Activated effector memory CD4-positive, alpha-beta T cell treated with anti-CD3 and anti-CD28 coated beads, Interleukin-2, amount 50 U/mL, for 16 hours (primary cell): ENCODE data around the gene MRPL41.
A peak's percentile ranks its signal among the peaks of the same experiment; 100 is the strongest.
"Not testable (repeated sequence)": the region's sequence is repeated elsewhere in the genome, so short reads cannot be mapped to it uniquely, and the experiment has no call there.

ENCODE experiments used
- DNase-seq: peaks from one replicate; pipeline ENCODE4 v3.0.0-alpha.2; 2020

The MRPL41 gene

DNA sequence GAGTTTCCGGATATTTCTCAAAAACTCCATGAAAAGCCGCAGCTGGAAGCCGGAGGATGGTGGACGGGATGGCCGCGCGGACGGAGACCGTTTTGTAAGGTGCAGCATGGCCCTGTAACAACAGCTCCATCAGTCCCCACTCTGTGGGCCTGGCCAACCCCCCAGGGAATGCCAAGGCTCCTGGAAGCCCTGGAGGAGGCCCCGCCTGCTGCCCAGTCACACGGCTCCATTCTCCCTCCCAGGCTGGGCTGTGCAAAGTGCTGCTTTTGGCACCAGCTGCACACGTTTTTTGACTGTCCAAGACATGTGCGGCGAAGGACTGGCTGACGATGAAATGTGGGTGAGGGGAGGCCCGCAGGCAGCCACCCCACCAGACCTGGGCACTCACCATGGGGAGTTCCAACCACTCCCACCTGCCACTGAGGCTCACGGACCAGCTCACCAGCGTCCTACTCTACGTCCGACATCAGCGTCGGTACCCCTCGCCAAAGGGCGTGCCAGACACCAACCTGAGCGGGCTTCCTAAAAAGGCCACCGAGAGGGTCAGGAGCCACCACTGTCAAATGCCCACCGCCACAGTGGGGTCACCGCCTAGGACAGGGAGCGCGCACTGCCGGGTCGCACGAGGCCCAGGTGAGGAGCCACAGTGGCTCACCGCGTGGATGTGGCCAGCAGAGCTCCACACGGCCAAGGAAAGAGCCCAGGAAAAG, 28.8 kb upstream of the MRPL41 start:
- DNase-seq: no peak

DNA sequence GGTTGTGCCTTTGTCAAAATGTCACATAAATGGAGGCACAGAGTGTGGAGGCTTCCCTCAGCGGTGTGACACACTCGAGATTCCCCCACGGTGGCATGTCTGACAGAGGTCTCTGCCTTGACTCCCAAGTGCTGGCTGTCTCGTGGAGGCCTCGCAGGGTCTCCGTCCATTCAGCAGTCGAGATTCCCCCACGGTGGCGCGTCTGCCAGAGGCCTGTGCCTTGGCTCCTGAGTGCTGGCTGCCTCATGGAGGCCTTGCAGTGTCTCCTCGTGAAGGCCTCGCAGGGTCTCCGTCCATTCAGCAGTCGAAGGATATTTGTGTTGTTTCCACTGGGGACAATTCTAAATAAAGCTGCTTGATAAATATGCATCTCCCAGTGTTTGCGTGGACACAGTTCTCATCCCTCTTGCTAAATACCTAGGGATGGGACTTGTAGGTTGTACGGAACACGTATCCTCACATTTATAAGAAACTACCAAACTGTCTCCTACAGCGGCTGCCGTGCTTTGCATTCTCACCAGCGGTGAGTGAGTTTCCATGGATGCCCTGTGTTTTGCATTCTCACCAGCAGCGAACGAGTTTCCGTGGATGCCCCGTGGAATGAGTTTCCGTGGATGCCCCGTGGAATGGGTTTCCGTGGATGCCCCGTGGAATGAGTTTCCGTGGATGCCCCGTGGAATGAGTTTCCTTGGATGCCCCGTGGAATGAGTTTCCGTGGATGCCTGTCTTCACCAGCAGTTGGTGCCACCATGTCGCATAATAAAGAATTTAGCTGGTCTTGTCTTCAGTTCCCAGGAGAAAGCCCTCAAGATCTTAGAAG, 27.3 kb upstream of the MRPL41 start:
- DNase-seq: no peak

DNA sequence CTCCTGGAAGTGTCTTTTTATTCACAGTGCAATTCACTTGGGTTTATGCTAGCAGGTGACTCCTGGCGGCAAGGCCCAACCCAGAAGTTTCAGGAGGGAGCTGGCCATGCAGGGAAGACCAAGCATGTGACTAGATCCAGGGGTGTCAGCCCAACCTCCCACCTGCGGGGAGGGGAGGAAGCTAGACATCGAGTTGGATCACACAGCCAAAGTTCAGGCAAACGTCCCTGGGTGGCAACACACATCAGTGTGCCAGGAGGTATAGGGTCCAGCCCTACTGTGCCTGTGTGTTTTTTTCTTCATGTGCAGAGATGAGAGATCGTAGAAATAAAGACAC, 26.7 kb upstream of the MRPL41 start:
- DNase-seq: no peak

DNA sequence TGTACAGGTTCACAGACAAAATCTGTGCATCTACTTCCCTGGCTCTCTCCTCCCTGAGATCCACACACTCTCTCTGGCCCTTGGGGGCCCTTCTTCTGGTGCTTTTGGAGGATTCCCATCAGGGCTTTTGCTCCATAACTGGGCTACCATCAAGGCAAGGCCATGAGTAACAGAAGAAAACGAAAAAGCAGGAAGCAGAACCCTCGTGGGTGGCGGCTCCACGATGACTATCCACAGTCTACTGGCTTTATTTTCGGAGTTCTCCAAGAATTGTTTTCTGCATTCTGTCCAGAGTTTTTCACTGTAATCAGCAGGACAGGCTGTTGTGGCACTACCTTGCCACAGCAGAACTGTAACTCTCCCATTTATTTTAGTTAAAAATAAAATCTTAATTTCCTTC, 21.3 kb upstream of the MRPL41 start:
- DNase-seq: no peak

DNA sequence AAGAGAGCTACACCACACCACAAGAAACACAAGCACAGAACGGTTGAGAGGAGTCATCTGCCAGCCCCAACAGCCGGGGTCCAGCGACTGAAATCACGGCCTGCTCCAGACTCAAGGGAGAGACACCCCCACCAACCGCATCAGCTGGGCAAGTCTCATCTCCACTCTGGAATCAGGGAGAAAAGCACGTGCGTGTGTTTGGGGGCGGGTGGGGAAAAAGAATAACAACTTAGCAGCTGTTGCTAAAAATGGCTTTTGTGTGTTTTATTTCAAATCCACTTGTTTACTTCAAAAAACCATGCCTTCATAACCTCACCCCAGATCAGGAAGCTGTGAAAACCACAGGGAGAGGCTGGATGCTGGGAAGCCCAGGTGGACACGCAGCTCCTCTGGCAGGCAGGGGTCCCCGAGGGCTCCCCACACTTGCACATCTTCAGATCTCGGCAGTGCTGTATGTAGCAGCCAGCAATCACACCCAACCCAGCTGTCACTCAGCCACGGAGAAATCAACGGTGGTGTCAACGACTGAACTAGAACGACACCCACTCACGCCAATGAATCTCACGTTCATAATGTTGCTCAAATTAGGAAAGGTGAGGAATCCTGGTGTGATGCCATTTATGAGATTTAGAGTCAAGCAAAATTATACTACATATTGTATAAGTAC, 20.4 kb upstream of the MRPL41 start:
- DNase-seq: no peak

DNA sequence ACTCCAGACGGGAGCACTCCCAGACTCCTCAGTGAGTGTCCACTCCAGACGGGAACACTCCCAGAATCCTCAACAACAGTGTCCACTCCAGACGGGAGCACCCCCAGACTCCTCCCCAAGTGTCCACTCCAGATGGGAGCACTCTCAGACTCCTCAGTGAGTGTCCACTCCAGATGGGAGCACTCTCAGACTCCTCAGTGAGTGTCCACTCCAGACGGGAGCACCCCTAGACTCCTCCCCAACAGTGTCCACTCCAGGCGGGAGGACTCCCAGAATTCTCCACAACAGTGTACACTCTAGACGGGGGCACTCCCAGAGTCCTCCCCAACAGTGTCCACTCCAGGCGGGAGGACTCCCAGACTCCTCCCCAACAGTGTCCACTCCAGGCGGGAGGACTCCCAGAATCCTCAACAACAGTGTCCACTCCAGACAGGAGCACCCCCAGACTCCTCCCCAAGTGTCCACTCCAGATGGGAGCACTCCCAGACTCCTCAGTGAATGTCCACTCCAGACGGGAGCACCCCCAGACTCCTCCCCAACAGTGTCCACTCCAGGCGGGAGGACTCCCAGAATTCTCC, 18.7 kb upstream of the MRPL41 start:
- DNase-seq: not testable (repeated sequence)

DNA sequence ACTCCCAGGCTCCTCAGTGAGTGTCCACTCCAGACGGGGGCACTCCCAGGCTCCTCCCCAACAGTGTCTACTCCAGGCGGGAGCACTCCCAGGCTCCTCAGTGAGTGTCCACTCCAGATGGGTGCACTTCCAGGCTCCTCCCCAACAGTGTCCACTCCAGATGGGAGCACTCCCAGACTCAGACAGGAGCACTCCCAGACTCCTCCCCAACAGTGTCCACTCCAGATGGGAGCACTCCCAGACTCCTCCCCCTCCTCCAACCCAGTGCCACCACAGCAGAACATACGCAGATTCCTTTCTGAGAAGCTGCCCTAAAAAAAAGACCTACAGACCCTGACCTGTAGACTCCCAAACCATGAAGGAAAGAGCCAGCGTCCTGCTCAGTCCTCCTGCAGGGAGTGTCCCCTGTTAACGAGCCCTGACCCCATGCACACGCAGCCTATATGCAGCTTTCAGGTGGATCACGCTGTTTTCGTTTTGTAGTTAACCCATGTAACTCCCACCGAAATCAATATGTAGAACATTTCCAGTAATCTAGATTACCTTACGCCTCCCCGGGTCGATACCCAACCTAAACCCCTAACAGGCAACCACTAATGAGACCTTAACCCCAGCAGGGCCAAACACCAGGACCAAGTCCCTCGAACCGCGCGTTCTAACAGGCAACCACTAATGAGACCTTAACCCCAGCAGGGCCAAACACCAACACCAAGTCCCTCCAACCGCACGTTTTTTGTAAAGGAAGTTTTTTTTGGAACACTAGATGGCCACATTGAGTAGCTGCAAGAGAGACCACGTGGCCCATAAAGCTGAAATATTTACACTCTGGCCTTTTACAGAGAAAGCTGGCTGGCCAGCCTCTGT, 17.2 kb upstream of the MRPL41 start:
- no peak for DNase-seq

DNA sequence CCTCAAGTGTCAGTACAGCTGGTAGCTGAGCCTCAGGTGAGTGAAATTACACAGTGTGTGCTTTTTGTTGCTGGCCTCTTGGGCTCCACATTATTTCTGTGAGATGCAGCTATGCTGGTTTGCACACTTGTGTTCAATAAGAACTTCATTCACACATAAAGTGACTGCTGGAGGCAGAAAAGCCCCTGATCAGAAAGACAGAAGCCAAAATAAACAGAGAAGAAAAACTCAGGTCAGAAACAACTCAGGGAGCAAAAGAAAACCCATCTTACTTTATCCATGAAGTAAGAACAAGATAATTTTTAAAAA, 16.6 kb upstream of the MRPL41 start:
- DNase-seq: no peak

DNA sequence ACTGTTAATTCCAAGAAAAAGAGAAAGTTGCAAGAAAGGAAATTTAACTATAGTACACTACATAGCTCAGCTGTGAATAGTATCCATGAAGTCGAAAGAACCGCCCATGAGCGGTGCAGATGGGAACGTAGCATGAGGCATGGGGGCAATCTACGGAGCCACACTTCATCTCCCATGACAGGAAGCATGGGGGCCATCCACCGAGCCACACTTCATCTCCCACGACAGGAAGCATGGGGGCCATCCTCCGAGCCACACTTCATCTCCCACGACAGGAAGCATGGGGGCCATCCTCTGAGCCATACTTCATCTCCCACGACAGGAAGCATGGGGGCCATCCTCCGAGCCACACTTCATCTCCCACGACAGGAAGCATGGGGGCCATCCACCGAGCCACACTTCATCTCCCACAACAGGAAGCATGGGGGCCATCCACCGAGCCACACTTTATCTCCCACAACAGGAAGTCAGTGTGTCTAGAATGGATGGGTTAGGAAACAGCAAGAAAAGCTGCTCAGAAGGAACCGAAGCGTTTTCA, 15.0 kb upstream of the MRPL41 start:
- DNase-seq: not testable (repeated sequence)

DNA sequence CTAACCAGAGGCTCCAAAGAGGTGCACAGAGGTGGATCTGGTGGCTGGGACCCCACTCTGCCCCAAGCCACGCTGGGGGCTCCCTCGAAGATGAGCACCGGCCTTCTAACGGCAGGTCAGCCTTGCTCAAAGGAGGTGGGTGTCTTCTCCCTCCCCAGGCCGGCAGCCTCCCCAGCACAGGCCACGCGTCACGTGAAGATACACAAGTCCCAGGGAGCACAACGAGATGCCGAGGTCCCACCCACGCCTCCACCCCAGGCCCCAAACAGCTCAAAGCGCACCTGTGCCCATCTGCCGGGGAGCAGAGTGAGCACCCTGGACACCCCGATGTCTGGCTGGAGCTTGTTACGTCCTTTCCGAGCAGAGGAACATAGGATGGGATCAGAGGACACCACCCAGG, 13.6 kb upstream of the MRPL41 start:
- no peak for DNase-seq

DNA sequence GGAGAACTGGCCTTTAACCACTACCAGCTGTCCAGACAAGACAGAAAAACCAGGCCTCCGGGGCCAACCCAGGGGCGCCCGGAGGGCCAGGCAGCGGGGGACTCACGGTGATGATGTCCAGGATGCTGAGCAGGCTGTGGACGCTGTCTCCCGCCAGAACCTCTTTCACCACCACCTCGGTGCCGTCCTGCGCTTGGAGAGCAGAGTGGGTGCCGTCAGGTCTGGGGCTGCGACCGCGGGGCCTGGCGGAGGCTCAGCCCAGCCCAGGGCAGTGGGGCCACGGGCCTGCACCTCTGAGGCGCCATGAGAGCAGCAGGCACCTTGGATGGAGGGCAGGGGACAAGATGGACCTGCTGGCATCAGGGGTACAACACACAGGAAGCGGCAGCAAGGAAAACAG, 11.1 kb upstream of the MRPL41 start:
- DNase-seq: no peak

DNA sequence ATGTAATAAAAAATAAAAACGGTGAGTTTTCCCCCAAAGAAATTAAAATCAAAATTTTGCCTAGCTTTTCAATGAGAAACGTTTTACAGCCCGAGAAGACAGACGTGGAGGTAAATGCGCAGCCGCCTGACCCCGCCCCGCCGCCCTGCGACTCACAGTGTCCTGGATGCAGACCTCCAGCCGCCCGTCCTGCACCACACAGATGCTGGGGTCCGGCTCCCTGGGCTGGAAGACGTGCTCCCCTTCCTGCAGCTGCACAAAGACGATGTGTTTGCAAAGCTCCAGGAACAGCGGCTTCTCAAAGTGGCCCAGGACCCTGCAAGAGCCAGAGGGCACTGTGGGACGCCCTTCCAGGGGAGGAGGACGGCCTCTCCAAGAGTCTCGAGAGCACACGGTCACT, 9.2 kb upstream of the MRPL41 start:
- DNase-seq: no peak

DNA sequence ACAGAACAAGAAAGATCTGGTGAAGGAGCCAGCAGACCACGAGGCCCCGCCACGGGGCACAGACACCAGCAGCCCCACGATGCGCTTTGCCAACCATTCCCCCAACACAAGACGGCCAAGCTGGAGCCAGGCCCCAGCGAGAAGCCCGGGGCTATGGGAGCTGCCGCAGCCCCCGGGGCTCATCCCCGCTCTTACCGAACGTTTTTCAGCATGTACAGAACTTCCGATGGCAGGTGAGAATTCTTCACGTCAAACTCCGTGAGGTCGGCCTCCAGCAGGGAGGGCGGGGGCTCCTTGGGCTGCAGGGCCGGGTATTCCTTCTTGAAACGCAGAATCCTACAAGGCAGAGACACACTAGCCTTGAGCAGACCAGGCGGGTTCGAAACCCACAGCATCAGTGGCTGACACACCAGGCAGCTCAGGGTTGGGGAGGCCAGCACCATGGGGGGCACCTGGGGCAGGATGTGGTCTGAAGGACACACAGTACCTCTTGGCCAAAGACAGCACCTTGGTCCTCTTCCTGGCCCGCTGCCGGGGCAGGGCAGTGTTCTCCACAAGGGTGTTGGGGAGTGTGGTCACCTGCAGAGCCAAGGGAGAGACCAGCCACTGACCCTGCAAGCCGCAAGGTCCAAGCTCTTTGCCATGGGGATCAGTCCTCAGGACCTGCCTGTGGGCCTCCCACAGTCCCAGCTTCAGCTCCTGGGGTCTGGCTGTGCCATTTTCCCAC, 8.3 kb upstream of the MRPL41 start:
- DNase-seq: no peak

DNA sequence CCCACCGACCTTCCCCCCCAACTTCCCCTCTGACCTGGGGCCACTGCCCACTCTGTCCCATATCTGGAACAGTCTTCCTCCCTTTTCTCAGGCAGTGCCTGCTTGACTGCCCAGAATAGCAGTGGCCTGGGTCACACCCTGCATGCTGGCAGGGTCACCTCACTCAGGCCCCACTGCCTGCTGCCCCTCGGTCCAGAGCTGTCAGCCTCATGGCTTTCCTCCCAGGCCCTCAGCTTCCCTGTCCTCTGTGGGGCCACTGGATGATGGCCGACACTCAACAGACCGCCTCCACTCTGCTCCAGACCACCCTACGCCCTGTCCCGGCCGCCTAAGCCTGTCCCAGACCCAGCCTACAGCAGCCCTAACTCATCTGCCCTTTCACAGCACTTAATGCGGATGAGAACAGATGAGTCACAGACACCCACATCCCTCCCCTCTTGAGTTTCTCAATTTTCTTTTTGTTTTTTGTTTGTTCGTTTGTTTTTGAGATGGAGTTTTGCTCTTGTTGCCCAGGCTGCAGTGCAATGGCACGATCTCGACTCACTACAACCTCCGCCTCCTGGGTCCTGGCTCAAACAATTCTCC, 7.4 kb upstream of the MRPL41 start:
- no peak for DNase-seq

DNA sequence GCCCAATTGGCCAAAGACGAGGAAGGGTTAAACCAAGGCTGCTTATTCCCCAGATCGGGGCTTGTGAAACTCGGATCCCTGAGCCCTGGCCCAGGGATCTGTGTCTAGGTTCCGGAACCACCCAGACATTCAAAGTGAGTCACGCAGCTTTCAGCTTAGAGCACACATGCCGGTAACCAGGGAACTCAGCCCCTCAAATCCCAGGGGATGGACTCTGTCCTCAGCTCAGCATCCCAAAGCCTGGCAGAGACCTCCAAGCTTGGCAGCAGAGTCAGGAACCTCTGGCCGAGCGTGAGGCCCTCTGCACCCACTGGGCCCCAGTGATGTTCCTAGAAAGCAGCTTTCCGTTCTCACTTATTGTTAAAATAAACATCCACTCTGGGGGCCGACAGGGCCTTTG, 6.6 kb upstream of the MRPL41 start:
- no peak for DNase-seq

DNA sequence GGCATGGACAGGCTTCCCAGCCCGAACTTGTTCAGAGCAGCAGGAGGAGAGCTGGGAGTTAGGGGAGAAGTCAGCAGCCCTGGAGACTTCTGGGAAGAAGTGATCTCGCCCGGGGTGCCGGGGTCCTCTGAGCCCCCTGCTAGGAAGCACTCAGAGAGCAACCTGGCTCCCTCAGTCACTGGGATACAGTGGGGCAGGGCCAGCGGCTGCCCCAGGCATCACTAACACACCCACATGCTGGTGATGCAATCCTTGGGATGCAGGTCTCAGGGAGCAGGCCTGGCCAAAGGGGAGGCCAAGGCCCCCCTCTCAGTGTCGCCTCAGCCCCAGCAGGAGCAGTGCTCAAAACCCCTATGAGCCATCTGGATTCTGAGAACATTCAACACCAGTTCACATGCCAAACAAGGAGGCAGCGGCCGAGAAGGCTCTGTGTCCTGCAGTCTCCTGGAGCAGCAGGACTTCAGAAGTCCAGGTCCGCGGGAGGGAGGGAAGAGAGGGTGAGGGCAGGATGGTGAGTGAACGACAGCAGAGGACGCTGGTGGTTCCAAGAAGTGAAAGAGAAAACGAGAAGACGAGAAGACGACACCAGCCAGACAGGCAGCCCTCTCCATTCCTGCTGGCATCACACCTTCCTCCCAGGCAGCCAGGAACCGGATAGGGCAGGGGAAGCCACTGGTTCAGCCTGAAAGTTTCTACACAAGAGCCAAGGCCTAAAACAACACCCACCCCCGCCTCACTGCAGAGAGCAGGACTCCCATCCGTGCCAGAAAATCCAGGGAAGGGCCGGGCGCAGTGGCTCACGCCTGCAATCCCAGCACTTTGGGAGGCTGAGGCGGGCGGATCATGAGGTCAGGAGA, 3.8 kb upstream of the MRPL41 start:
- DNase-seq: no peak

DNA sequence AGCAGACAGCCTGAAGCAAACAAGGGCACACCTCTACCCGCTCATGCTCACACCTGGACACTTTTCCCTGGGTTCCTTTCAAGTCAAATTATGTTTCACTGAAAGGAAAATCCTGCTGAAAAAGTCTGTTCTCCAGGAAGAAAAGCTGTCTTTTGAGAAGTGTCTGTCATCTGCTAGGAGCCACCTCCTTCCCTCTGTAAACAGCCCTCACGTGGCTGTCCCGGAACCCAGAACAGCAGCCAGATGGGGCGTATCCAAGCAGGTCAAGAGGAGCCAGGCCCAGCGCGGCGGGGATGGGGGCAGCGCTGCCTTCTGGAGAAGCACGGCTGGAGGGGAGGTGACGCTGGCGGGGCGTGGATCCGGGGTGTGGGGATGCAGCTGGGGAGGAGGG, 1.5 kb upstream of the MRPL41 start, which contains the start of gene PNPLA7:
TSS of gene PNPLA7 (minus strand) at position 172 of the 391 bp plus-strand sequence. CDS start 205 bp downstream, outside the sequence.
- peak; percentile 84 for DNase-seq

DNA sequence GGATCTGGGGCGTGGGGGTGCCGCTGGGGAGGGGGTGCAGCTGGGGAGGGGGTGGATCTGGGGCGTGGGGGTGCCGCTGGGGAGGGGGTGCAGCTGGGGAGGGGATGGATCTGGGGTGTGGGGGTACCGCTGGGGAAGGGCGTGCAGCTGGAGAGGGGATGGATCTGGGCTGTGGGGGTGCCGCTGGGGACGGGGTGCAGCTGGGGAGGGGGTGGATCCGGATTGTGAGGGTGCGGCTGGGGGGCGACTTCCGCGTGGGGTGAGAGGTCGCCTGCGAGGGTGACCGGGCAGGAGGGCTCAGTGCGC, 768 bp upstream of the MRPL41 start:
- not testable (repeated sequence) for DNase-seq

DNA sequence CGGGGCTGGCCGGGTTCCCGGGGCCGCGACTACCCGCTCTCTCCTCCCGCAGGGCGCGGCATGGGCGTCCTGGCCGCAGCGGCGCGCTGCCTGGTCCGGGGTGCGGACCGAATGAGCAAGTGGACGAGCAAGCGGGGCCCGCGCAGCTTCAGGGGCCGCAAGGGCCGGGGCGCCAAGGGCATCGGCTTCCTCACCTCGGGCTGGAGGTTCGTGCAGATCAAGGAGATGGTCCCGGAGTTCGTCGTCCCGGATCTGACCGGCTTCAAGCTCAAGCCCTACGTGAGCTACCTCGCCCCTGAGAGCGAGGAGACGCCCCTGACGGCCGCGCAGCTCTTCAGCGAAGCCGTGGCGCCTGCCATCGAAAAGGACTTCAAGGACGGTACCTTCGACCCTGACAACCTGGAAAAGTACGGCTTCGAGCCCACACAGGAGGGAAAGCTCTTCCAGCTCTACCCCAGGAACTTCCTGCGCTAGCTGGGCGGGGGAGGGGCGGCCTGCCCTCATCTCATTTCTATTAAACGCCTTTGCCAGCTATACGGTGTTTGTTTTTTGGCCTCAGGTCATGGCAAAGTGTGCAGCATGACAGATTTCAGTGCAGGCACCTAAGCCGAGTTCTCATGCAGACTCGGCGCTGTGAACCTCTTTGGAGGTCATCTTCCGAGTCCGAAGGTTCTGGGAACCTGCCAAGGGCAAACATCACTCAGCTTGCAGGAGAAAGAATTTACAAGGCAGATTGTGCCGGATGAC, 516 bp downstream of the MRPL41 start:
- DNase-seq: no peak

DNA sequence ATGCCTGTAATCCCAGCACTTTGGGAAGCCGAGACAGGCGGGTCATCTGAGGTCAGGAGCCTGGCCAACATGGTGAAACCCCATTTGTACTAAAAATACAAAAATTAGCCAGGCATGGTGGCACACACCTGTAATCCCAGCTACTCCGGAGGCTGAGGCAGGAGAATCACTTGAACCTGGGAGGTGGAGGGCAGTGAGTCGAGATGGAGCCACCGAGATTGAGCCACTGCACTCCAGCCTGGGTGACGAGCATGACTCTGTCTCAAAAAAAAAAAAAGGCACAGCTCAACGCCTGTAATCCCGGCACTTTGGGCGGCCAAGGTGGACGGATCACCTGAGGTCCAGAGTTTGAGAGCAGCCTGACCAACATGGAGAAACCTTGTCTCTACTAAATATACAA, 2.0 kb downstream of the MRPL41 start:
- DNase-seq: not testable (repeated sequence)
